Islet precursor cell (in vitro differentiated cells): ENCODE measurements around the gene NEUROD1.
"Not testable (repeated sequence)": the region's sequence is repeated elsewhere in the genome, so short reads cannot be mapped to it uniquely, and the experiment has no call there.

ENCODE experiments used
- DNase-seq: peaks from one replicate; pipeline ENCODE4 v3.0.0-alpha.2; 2018

The NEUROD1 gene

GRCh38 chr2:181680055-181680936 lies at the start of gene NEUROD1:
Gene NEUROD1, minus strand, starts transcription at chr2:181680517. Its CDS starts 1,657 bp downstream, at chr2:181678860.
- peak; percentile 58 for DNase-seq

DNA sequence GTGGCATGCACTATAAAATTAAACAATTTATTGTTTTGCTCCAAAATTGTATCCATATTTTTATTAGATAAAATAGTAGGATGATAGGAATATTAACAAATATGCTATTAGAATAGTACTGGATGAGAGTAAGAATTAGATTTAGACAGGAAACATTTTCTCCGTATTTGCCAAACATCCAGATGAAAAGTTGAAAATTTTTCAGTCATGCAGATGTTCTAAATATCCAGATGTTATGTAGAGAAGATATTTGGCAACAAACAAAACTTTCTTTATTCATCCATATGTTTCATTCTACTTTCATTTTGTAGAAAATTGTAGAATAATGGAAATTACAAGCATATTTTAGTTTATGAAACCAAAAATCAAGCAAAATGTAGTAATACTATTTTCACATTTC lies 45.2 kb upstream of the NEUROD1 start:
- DNase-seq, result no peak

DNA sequence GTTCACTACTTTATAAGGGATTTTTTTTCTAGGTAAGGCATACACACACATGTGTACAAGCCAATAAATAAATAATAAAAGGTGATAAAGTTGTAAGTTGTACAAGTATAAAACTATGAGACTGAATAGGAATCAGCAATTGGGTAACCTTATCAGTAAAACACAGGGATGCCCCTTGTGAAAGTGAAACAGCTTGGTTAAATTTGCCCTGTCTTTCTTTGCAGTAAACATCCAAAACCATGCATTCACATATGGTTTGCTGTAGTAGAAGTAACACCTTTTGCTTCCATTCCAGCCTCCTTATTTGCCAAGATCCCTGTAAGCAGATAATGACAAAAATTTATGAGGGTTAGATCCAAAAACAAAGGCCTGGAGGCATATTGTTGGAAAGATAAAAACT lies 44.3 kb upstream of the NEUROD1 start:
- DNase-seq, result no peak

DNA sequence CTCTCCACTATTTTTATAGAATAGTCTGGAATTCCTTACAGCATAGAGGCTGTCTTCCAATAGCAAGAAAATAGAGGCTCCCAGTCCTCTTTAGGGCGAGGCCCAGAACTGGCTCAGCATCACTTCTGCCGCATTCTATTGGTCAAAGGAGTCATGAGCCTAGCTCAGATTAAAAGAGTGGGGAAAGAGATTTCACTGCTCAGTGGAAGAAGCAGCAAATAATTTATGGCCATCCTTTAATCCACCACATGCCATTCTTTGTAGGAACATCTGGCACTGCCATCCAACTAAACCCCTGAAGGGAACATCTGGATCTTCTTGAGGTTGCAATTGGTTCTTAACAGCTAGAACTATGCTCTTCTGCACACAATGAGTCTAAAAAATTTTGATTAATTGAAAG lies 43.4 kb upstream of the NEUROD1 start:
- no peak for DNase-seq

DNA sequence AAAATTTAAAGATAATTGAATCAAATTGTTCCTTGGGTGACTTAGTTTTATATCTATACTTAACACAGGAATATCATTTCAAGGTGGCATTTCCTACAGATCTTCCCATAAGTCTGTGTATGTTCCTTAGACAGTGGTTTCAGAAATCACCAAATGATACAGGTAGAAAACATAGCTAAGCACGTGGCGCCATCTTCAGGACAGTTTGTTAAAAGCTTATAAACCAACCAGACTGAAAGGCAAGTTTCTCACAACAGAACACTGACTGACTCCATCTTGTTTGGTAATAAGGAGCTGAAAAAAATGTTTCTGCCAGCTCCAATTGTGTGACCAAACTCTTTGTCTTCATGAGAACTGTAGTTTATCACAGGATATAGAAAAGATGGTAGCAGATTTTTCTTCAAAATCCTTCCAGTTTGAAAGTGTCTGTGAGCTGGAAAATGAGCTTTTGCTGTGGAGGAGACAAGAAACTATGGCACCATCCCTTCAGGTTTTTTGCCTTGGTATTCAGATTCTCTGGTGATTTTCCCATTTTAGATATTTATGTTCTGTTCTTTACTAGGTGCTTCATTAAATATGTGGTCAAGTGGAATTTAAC lies 34.8 kb upstream of the NEUROD1 start:
- peak; percentile 80 for DNase-seq

DNA sequence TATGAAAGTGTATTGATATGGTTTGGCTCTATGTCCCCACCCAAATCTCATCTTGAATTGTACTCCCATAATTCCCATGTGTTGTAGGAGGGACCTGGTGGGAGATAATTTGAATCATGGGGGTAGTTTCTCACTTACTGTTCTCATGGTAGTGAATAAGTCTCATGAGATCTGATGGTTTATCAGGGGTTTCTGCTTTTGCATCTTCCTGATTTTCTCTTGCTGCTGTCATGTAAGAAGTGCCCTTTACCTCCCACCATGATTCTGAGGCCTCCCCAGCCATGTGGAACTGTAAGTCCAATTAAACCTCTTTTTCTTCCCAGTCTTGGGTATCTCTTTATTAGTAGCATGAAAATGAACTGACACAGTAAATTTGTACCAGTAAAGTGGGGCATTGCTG lies 30.7 kb upstream of the NEUROD1 start:
- not testable (repeated sequence) for DNase-seq

DNA sequence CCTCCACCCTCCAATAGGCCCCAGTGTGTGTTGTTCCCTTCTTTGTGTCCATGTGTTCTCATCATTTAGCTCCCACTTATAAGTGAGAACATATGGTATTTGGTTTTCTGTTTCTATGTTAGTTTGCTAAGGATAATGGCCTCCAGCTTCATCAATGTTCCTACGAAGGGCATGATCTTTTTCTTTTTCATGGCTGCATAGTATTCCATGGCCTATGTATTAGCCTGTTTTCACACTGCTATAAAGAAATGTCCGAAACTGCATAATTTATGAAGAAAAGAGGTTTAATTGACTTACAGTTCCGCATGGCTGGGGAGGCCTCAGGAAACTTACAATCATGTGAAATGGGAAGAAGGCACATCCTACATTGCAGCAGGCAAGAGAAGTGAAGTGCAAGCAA lies 22.2 kb upstream of the NEUROD1 start:
- DNase-seq, result not testable (repeated sequence)

GRCh38 chr2:181698223-181698622 lies 17.9 kb upstream of the NEUROD1 start:
- DNase-seq, result no peak

GRCh38 chr2:181697571-181697970 lies 17.3 kb upstream of the NEUROD1 start:
- no peak for DNase-seq

DNA sequence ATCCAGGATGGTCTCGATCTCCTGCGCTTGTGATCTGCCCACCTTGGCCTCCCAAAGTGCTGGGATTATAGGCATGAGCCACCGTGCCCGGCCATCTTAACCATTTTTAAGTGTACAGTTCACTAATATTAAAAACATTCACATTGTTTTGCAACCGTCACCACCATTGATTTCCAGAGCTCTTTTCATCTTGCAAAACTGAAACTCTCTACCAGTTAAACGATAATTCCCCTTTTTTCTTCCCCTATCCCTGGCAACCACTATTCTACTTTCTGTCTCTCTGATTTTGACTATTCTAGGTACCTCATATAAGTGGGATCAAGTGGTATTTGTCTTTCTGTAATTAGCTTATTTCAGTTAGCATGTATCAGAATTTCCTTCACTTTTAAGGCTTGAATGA lies 16.8 kb upstream of the NEUROD1 start:
- DNase-seq, result no peak

DNA sequence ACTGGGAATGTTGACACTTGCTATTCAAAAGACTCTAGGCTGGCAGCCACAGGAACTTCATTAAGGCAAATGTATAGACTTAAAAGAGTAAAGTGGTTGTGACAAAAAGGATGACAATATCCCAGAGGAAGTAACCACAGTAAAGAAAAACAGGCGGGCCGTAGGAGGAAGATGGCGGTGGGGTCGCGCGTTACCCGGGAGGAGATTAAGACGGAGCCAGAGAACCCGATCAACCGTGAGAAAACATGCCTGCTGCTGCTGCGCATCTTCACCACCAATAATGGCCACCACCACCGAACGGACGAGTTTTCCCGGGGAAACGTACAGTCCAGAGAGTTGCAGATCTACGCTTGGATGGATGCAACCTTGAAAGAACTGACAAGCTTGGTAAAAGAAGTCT lies 14.0 kb upstream of the NEUROD1 start:
- no peak for DNase-seq

GRCh38 chr2:181690860-181691259 lies 10.5 kb upstream of the NEUROD1 start:
- DNase-seq, result no peak

GRCh38 chr2:181686576-181687185 lies 6.4 kb upstream of the NEUROD1 start:
- DNase-seq, result no peak

DNA sequence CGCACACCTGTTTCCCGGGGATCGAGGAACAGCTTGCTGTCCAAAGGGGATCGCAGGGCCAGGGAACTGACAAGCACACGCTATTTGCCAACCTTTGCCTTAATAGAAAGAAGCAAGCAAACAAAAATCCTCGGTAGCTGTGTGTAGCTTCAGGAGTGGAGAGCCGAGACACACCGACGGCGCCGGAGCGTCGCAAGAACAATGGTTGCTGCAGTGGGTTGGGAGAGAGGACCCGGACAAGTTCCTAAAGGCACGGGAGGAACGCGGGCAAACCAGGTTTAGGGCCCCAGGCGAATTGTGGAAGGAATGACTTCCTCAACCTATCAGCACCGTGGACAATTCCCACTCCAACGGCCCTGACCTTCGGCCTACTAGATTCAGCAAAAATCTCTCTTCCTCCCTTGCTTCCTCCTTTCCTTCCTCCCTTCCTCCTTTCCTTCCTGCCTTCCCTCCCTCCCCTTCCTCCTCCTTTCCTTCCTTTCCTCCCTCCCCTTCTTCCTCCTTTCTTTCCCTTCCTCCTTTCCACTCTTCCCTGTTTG lies 4.9 kb upstream of the NEUROD1 start:
- DNase-seq, result peak; percentile 89

DNA sequence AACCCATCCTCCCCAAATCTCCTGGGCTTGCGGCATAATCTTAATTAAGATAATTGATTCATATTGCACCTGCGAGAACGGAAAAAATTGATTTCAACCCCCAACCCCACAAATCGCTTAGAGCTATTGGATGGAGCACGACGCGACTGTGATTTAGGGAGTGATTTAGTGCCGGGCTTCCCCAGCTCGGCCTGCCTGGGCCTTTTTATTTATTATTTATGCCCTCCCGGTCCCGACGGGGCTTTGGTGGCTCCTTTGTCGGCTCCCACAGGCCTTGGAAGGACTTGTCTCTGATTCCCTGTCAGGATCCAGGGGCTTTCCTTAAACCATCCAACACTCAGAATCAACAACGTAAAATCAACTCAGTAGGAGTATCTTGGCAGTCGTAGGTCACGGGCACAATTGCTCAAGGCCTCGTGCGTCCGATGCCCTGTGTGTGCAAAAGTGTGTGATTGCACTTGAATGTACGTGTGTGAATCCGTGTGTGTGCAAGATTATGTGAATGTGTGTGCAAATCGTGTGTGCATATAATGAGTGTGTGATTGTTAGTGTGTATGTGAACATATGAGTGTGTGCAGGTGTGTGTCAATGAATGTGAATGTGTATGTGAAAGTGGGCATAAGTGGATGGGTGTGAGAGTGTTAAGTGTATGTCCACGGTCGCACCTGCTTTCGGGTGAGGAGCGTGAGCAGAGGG lies 4.3 kb upstream of the NEUROD1 start:
- DNase-seq, result no peak

- peak; percentile 88 for DNase-seq
Measured at GRCh38 chr2:181683518-181684453, 3.5 kb upstream of the NEUROD1 start.

- DNase-seq, result no peak
Measured at GRCh38 chr2:181682795-181683517, 2.6 kb upstream of the NEUROD1 start.

GRCh38 chr2:181682026-181682789 lies 1.9 kb upstream of the NEUROD1 start:
- DNase-seq, result no peak

- no peak for DNase-seq
Measured at GRCh38 chr2:181680937-181681811, 857 bp upstream of the NEUROD1 start.
